ENCODE measurements around the gene OR56B1.

DNA sequence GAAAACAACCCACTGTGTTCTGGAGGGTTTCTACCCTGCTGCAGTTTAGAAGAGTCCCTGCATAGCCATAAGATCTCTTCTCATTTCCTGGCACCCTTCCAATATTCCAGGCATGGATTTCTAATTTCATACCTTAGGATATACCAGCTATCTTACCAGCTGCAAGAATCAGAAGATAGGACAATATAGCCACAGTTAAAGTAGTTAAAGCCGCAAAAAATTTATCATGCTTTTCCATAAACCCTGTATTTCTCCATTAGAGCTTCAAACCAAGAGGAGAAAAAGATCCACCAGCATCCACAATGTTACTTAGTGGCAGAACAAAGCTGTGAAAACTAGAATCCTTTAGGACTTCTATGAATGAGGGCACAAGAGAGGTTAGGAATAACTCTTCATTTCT lies 8.6 kb upstream of the OR56B1 start:
- TF ChIP-seq EZH2 (IDR thresholded peaks at IDR 0.05; ENCODE audit: low read depth, low read length, severe bottlenecking) (no peak), TEAD4 (IDR thresholded peaks at IDR 0.05; ENCODE audit: low read depth, low read length) (no peak), ZNF274 (IDR thresholded peaks at IDR 0.05; ENCODE audit: borderline replicate concordance, extremely low read depth, low read length) (no peak), YY1 (IDR thresholded peaks at IDR 0.05; ENCODE audit: low read depth, low read length) (no peak), RAD21 (IDR thresholded peaks at IDR 0.05 in 1 of 2, conservative IDR thresholded peaks at IDR 0.05 in 1 of 2; ENCODE audit: low read depth in 2 of 2, low read length in 2 of 2) (no peak), KDM1A (IDR thresholded peaks at IDR 0.05; ENCODE audit: borderline replicate concordance, low read length) (no peak), JUN (IDR thresholded peaks at IDR 0.05; ENCODE audit: low read depth, low read length) (no peak)
- TF ChIP-seq, protein P1, sequence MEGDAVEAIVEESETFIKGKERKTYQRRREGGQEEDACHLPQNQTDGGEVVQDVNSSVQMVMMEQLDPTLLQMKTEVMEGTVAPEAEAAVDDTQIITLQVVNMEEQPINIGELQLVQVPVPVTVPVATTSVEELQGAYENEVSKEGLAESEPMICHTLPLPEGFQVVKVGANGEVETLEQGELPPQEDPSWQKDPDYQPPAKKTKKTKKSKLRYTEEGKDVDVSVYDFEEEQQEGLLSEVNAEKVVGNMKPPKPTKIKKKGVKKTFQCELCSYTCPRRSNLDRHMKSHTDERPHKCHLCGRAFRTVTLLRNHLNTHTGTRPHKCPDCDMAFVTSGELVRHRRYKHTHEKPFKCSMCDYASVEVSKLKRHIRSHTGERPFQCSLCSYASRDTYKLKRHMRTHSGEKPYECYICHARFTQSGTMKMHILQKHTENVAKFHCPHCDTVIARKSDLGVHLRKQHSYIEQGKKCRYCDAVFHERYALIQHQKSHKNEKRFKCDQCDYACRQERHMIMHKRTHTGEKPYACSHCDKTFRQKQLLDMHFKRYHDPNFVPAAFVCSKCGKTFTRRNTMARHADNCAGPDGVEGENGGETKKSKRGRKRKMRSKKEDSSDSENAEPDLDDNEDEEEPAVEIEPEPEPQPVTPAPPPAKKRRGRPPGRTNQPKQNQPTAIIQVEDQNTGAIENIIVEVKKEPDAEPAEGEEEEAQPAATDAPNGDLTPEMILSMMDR (IDR thresholded peaks at IDR 0.05; ENCODE audit: control extremely low read depth in 1 of 3, insufficient read depth in 1 of 3, low read depth in 1 of 3, low read length in 3 of 3): no peak

Data from H1 (cell line).